OCI-LY7 (cell line): ENCODE measurements around the gene E2F4. TPM values are rescaled to one million over a fixed set of nuclear protein-coding genes. Genes with fewer than 3 reads are reported as not detected.

Experiments used
- BruUV-seq: library from RNA; stranded (reverse); fragments of 400-500 nt; replicated peaks from 2 replicates; lab custom pipeline; 2021; lab: Mats Ljungman, UMichigan
- CTCF ChIA-PET: fragments of 300-600 bp; sonication (Branson Sonifier 250); formaldehyde crosslinking; loops from one replicate; lab custom pipeline; 2022; ENCODE audit warnings: antibody characterized with exemption; ENCODE audit not compliant: unreplicated experiment; lab: Charles Lee
- POLR2A ChIA-PET: fragments of 300-600 bp; sonication (Branson Sonifier 250); formaldehyde crosslinking; loops from one replicate; lab custom pipeline; 2022; ENCODE audit warnings: antibody characterized with exemption; lab: Charles Lee
- DNase-seq: peaks from one replicate; pipeline ENCODE4 v3.0.0-alpha.2; 2015; ENCODE audit warnings: low spot score
- H2AFZ ChIP-seq: fragments of 200-600 bp; sonication (generic), shearing (Covaris generic); 2 replicates; pipeline ENCODE4 v1.6.1; 2014; ENCODE audit warnings: mild to moderate bottlenecking, antibody characterized with exemption, low read length, moderate library complexity
- H3K27ac ChIP-seq: fragments of 200-600 bp; sonication (generic); 2 replicates; pipeline ENCODE4 v1.5.1; 2014; ENCODE audit warnings: mixed run types, low read depth, mild to moderate bottlenecking, moderate library complexity, low read length, inconsistent platforms; ENCODE audit not compliant: poor library complexity, severe bottlenecking
- H3K36me3 ChIP-seq: fragments of 200-600 bp; sonication (generic); 2 replicates; pipeline ENCODE4 v1.6.1; 2014; ENCODE audit warnings: mild to moderate bottlenecking, antibody characterized with exemption, low read length, moderate library complexity, mixed read lengths; ENCODE audit not compliant: insufficient read depth
- H3K4me1 ChIP-seq: fragments of 200-600 bp; sonication (generic); 2 replicates; pipeline ENCODE4 v1.5.1; 2014; ENCODE audit warnings: mild to moderate bottlenecking, low read length; ENCODE audit not compliant: insufficient read depth, poor library complexity, severe bottlenecking
- H3K4me2 ChIP-seq: fragments of 200-600 bp; sonication (generic); 2 replicates; pipeline ENCODE4 v1.6.1; 2014; ENCODE audit warnings: mild to moderate bottlenecking, low read length
- H3K4me3 ChIP-seq: fragments of 200-600 bp; sonication (generic); 2 replicates; pipeline ENCODE4 v1.5.1; 2014; ENCODE audit warnings: mild to moderate bottlenecking, low read depth, low read length; ENCODE audit not compliant: poor library complexity, severe bottlenecking
- H3K79me2 ChIP-seq: fragments of 200-600 bp; sonication (generic); 2 replicates; pipeline ENCODE4 v1.6.1; 2016; ENCODE audit warnings: low read depth, mild to moderate bottlenecking, low read length, moderate library complexity, mixed read lengths; ENCODE audit not compliant: insufficient read depth
- H3K9me2 ChIP-seq: fragments of 200-600 bp; sonication (generic); 2 replicates; pipeline ENCODE4 v1.6.1; 2016; ENCODE audit warnings: mild to moderate bottlenecking, low read length, mixed read lengths; ENCODE audit not compliant: insufficient read depth
- H3K9me3 ChIP-seq: fragments of 200-600 bp; sonication (generic); 2 replicates; pipeline ENCODE4 v1.6.1; 2014; ENCODE audit warnings: mild to moderate bottlenecking, mixed run types, low read length, mixed read lengths
- H4K20me1 ChIP-seq: fragments of 200-600 bp; sonication (generic); 2 replicates; pipeline ENCODE4 v1.6.1; 2014; ENCODE audit warnings: mild to moderate bottlenecking, antibody characterized with exemption, low read length, moderate library complexity, mixed read lengths; ENCODE audit not compliant: insufficient read depth
- CTCF ChIP-seq: fragments of 200-600 bp; sonication (generic); conservative IDR thresholded peaks from 2 replicates; pipeline ENCODE4 v1.5.1; 2014; ENCODE audit warnings: mild to moderate bottlenecking, antibody characterized with exemption, low read length, moderate library complexity, mixed read lengths
- EZH2phosphoT487 ChIP-seq: fragments of 200-600 bp; sonication (generic); IDR thresholded peaks from 2 replicates; pipeline ENCODE4 v1.6.1; 2018; ENCODE audit warnings: low read depth, borderline replicate concordance, mild to moderate bottlenecking, mixed run types, antibody characterized with exemption, low read length, moderate library complexity, mixed read lengths
- intact Hi-C: fragments of 100-400 bp; cut with micrococcal nuclease; formaldehyde crosslinking; loops from one replicate; pipeline ENCODE4 v1.10.0; 2022; ENCODE audit not compliant: unreplicated experiment
- total RNA-seq, 2 experiments: library from RNA; depleted of rRNA in 1 of 2; stranded (reverse); fragments of >200 nt in 1 of 2; shearing (Covaris generic) in 1 of 2; gene quantifications; 2 replicates each; pipeline ENCODE4 v1.2.3, GENCODE V29; 2014 to 2022

The E2F4 gene
- total RNA-seq, 2 experiments from 2014 or later = 124 to 157 TPM

GRCh38 chr16:67226295-67226803, 34.4 kb downstream of the E2F4 start:
- Histone ChIP-seq H3K36me3 (peaks cover 33% of the 10 kb centered on the region), H2AFZ (peak overlapping the region; percentile 76; the same call in 1 of the 2 replicates), H3K79me2 (peaks cover 13% of the 10 kb centered on the region), H3K4me1 (peaks cover 18% of the 10 kb centered on the region), H3K4me3 (peak overlapping the region; percentile 95), H3K9me2 (no peaks in the 10 kb centered on the region), H3K27ac (peak overlapping the region; percentile 15), H3K9me3 (no peaks in the 10 kb centered on the region), H3K4me2 (peak overlapping the region; percentile 95), H4K20me1 (no peaks in the 10 kb centered on the region)
- intact Hi-C loops = loop anchor here (2.0 to 5.0 kb wide), 2 partner anchors 34 to 209 kb away; partner anchors contain the start of gene E2F4
- TSS peak; percentile 66 for BruUV-seq
- no peak for TF ChIP-seq CTCF
- no peak for TF ChIP-seq EZH2phosphoT487
- DNase-seq = no peak
- ChIA-PET POLR2A (interaction anchor here (0.6 to 2.3 kb wide), 13 partner anchors 9 to 356 kb away, joined by 3 to 11 read pairs (median 5); partner anchors contain the start of gene SLC9A5), CTCF (interaction anchor here (0.5 to 1.8 kb wide), 9 partner anchors 10 to 446 kb away, joined by 3 to 7 read pairs (median 4); no protein-coding TSS in a partner anchor)

GRCh38 chr16:67226804-67227566, 35.0 kb downstream of the E2F4 start, which contains the start of gene TMEM208:
Gene TMEM208 (plus strand): TSS chr16:67227130. CDS start chr16:67227219, 89 bp downstream.
- H3K4me2 ChIP-seq = peak within 1 kb of the TSS; percentile 95
- H4K20me1 ChIP-seq = no peaks in the 10 kb centered on the region
- CTCF ChIA-PET = interaction anchor here (0.5 to 1.8 kb wide), 10 partner anchors 9 to 445 kb away, joined by 3 to 7 read pairs (median 4); partner anchors contain the start of gene FHOD1
- peak; percentile 98 for DNase-seq
- H3K9me3 ChIP-seq = no peaks in the 10 kb centered on the region
- intact Hi-C loops = loop anchor here (1.0 to 5.0 kb wide), 3 partner anchors 20 to 210 kb away; partner anchors contain the start of genes E2F4 and FHOD1
- peak; percentile 71 for TF ChIP-seq CTCF
- TF ChIP-seq EZH2phosphoT487 = no peak
- POLR2A ChIA-PET = interaction anchor here (0.6 to 2.3 kb wide), 16 partner anchors 9 to 356 kb away, joined by 3 to 11 read pairs (median 4); partner anchors contain the start of gene SLC9A5
- peak within 1 kb of the TSS; percentile 95 for H3K4me3 ChIP-seq
- H3K27ac ChIP-seq = peak within 1 kb of the TSS; percentile 19
- no TSS peak for BruUV-seq
- H3K36me3 ChIP-seq = peaks cover 40% of the 10 kb centered on the region
- peaks cover 18% of the 10 kb centered on the region for H3K4me1 ChIP-seq
- no peaks in the 10 kb centered on the region for H3K9me2 ChIP-seq
- H2AFZ ChIP-seq = peak within 1 kb of the TSS; percentile 76; the same call in 1 of the 2 replicates
- H3K79me2 ChIP-seq = peaks cover 13% of the 10 kb centered on the region
